Naive thymus-derived CD4-positive, alpha-beta T cell (primary cell): ENCODE measurements around the gene LGMN. TPM values are rescaled to one million over a fixed set of nuclear protein-coding genes. Genes with fewer than 3 reads are reported as not detected.

Experiments used
- ATAC-seq: fragments of 150-1000 bp; cut with Tn5 transposase; 2 replicates; pipeline ENCODE4 v1.10.0; 2021; ENCODE audit warnings: mild to moderate bottlenecking, moderate library complexity
- CTCF ChIA-PET: fragments of 350-600 bp; sonication (Branson Sonifier 250); formaldehyde crosslinking; loops from one replicate; lab custom pipeline; 2021; ENCODE audit warnings: antibody characterized with exemption; lab: Charles Lee
- POLR2A ChIA-PET: fragments of 350-600 bp; sonication (Branson Sonifier 250); formaldehyde crosslinking; loops from one replicate; lab custom pipeline; 2021; ENCODE audit warnings: antibody characterized with exemption, inconsistent platforms; lab: Charles Lee
- DNase-seq, 9 donors: peaks; one replicate each; pipeline versions ENCODE4 v3.0.0 to v3.0.0-alpha.2; 2020 to 2022; ENCODE audit warnings: mixed read lengths in 1 of 9
- H3K27ac ChIP-seq: one replicate; pipeline ENCODE4 v1.7.0; 2013; ENCODE audit warnings: mild to moderate bottlenecking, low read depth, low read length, moderate library complexity
- H3K27me3 ChIP-seq, 2 donors: one replicate each; pipeline ENCODE4 v1.7.0; 2013; ENCODE audit warnings: low read length in 2 of 2, mild to moderate bottlenecking in 2 of 2, moderate library complexity in 2 of 2; ENCODE audit not compliant: control insufficient read depth in 2 of 2, insufficient read depth in 2 of 2
- H3K36me3 ChIP-seq, 3 experiments: 1 replicate in 2 of 3; 2 replicates in 1 of 3; pipeline ENCODE4 v1.7.0; 2013; ENCODE audit warnings: low read length in 3 of 3, mild to moderate bottlenecking in 3 of 3, moderate library complexity in 1 of 3; ENCODE audit not compliant: insufficient read depth in 3 of 3, control insufficient read depth in 2 of 3
- H3K4me1 ChIP-seq, 2 donors: one replicate each; pipeline ENCODE4 v1.7.0; 2013; ENCODE audit warnings: low read length in 2 of 2, mild to moderate bottlenecking in 2 of 2, moderate library complexity in 1 of 2; ENCODE audit not compliant: control insufficient read depth in 2 of 2, insufficient read depth in 2 of 2
- H3K4me3 ChIP-seq: 2 replicates; pipeline ENCODE4 v1.7.0; 2013; ENCODE audit warnings: mild to moderate bottlenecking, low read length
- H3K9me3 ChIP-seq, 3 experiments: 1 replicate in 2 of 3; 2 replicates in 1 of 3; pipeline ENCODE4 v1.7.0; 2013; ENCODE audit warnings: low read length in 3 of 3; ENCODE audit not compliant: control insufficient read depth in 2 of 3
- H3K27ac Mint-ChIP-seq, 9 donors: one replicate each; pipeline ENCODE4 v1.8.0; 2020 to 2022; ENCODE audit warnings: mixed read lengths in 9 of 9, mild to moderate bottlenecking in 8 of 9, moderate library complexity in 5 of 9, inconsistent platforms in 2 of 9
- H3K27me3 Mint-ChIP-seq, 5 donors: one replicate each; pipeline ENCODE4 v1.8.0; 2021 to 2022; ENCODE audit warnings: mixed read lengths in 5 of 5, mild to moderate bottlenecking in 1 of 5
- H3K36me3 Mint-ChIP-seq, 5 donors: one replicate each; pipeline ENCODE4 v1.8.0; 2020 to 2022; ENCODE audit warnings: mixed read lengths in 5 of 5, mild to moderate bottlenecking in 3 of 5, inconsistent platforms in 1 of 5
- H3K4me1 Mint-ChIP-seq, 7 donors: one replicate each; pipeline ENCODE4 v1.8.0; 2020 to 2022; ENCODE audit warnings: mixed read lengths in 7 of 7, mild to moderate bottlenecking in 3 of 7, inconsistent platforms in 1 of 7
- H3K4me3 Mint-ChIP-seq, 10 donors: one replicate each; pipeline ENCODE4 v1.8.0; 2020 to 2022; ENCODE audit warnings: mild to moderate bottlenecking in 10 of 10, mixed read lengths in 10 of 10, moderate library complexity in 6 of 10, inconsistent platforms in 2 of 10
- H3K9me3 Mint-ChIP-seq, 11 donors: one replicate each; pipeline ENCODE4 v1.8.0; 2020 to 2022; ENCODE audit warnings: mixed read lengths in 11 of 11, mild to moderate bottlenecking in 4 of 11, inconsistent platforms in 1 of 11, moderate library complexity in 1 of 11
- intact Hi-C, 2 donors: fragments of 100-400 bp; cut with micrococcal nuclease; formaldehyde crosslinking; loops; one replicate each; pipeline ENCODE4 v1.15.1; 2023
- polyA plus RNA-seq, 2 donors: library from polyadenylated mRNA; unstranded; fragments of 300-500 nt; fragmentation: Illumina TruSeq; gene quantifications; one replicate each; pipeline ENCODE4 v1.2.3, GENCODE V29; 2021
- total RNA-seq, 6 experiments: library from RNA in 5 of 6; stranded (reverse) in 5 of 6; gene quantifications; 1 replicate in 5 of 6; 2 replicates in 1 of 6; pipeline ENCODE4 v1.2.3 and lab custom pipeline; 2021 to 2026

Gene LGMN
- total and polyA plus RNA-seq, 7 experiments from 2014 or later, result 8.7 to 28.7 (median 25.2) TPM

GRCh38 chr14:92675421-92675820, 73.0 kb downstream of the LGMN start:
- H3K4me3 ChIP-seq, result no peak overlapping the region
- no peak for DNase-seq
- H3K36me3 Mint-ChIP-seq, result peaks cover 0 to 75% (median 43%) of the 10 kb centered on the region in 5 donors
- peak overlapping the region; percentile 52 for H3K27ac ChIP-seq
- CTCF ChIA-PET, result interaction anchor here (0.6 to 1.9 kb wide), 4 partner anchors 62 to 1500 kb away, joined by 3 to 11 read pairs (median 4); no protein-coding TSS in a partner anchor
- H3K27me3 ChIP-seq, result no peaks in the 10 kb centered on the region
- H3K9me3 Mint-ChIP-seq, result peaks cover 0 to 5% (median 0%) of the 10 kb centered on the region in 11 donors
- no peak for ATAC-seq
- H3K27ac Mint-ChIP-seq, result peak overlapping the region in 7 of 9 donors; percentile 44 to 96 (median 84)
- peaks cover 36 to 71% (median 56%) of the 10 kb centered on the region in 7 donors for H3K4me1 Mint-ChIP-seq
- no peaks in the 10 kb centered on the region for H3K27me3 Mint-ChIP-seq
- peaks cover 0 to 90% (median 24%) of the 10 kb centered on the region in 3 experiments for H3K36me3 ChIP-seq
- POLR2A ChIA-PET, result interaction anchor here (0.8 to 1.6 kb wide), 4 partner anchors 21 to 63 kb away, joined by 3 to 5 read pairs (median 4); no protein-coding TSS in a partner anchor
- intact Hi-C loops, result no loop called here
- peaks cover 13 to 26% of the 10 kb centered on the region in 2 donors for H3K4me1 ChIP-seq
- H3K9me3 ChIP-seq, result no peaks in the 10 kb centered on the region
- peak overlapping the region in 5 of 10 donors; percentile 9 to 53 (median 26) for H3K4me3 Mint-ChIP-seq

GRCh38 chr14:92673601-92674150, 74.8 kb downstream of the LGMN start:
- DNase-seq (no peak), ATAC-seq (no peak)
- H3K4me3 ChIP-seq, result no peak overlapping the region
- CTCF ChIA-PET, result interaction anchor here (0.7 to 1.9 kb wide), 2 partner anchors 59 to 60 kb away, joined by 3 to 11 read pairs; no protein-coding TSS in a partner anchor
- peaks cover 51 to 87% (median 74%) of the 10 kb centered on the region in 7 donors for H3K4me1 Mint-ChIP-seq
- peaks cover 0 to 89% (median 16%) of the 10 kb centered on the region in 3 experiments for H3K36me3 ChIP-seq
- peaks cover 0 to 5% (median 0%) of the 10 kb centered on the region in 11 donors for H3K9me3 Mint-ChIP-seq
- POLR2A ChIA-PET, result interaction anchor here (1.5 to 2.8 kb wide), 2 partner anchors 17 to 59 kb away, joined by 5 to 10 read pairs; no protein-coding TSS in a partner anchor
- H3K27ac ChIP-seq, result peak overlapping the region; percentile 3
- peaks cover 0 to 63% (median 45%) of the 10 kb centered on the region in 5 donors for H3K36me3 Mint-ChIP-seq
- intact Hi-C loops, result no loop called here
- no peaks in the 10 kb centered on the region for H3K27me3 Mint-ChIP-seq
- H3K27me3 ChIP-seq, result no peaks in the 10 kb centered on the region
- peak overlapping the region in 1 of 10 donors; percentile 23 for H3K4me3 Mint-ChIP-seq
- peaks cover 13 to 34% of the 10 kb centered on the region in 2 donors for H3K4me1 ChIP-seq
- no peaks in the 10 kb centered on the region for H3K9me3 ChIP-seq
- peak overlapping the region in 8 of 9 donors; percentile 19 to 86 (median 58) for H3K27ac Mint-ChIP-seq

- H3K4me1 ChIP-seq, result peaks cover 0 to 37% of the 10 kb centered on the region in 2 donors
- Mint-ChIP-seq H3K27ac (peak overlapping the region in 8 of 9 donors; percentile 77 to 91 (median 84)), H3K9me3 (no peaks in the 10 kb centered on the region), H3K4me1 (peaks cover 51 to 92% (median 84%) of the 10 kb centered on the region in 7 donors), H3K27me3 (no peaks in the 10 kb centered on the region), H3K4me3 (peak overlapping the region in 1 of 10 donors; percentile 25), H3K36me3 (peaks cover 0 to 50% (median 37%) of the 10 kb centered on the region in 5 donors)
- intact Hi-C loops, result no loop called here
- no peaks in the 10 kb centered on the region for H3K27me3 ChIP-seq
- H3K36me3 ChIP-seq, result peaks cover 4 to 86% (median 18%) of the 10 kb centered on the region in 3 experiments
- peak overlapping the region; percentile 39 for H3K27ac ChIP-seq
- ATAC-seq (no peak), DNase-seq (no peak)
- ChIA-PET CTCF (interaction anchor here (0.5 to 1.6 kb wide), 5 partner anchors 11 to 120 kb away, joined by 3 to 10 read pairs (median 4); no protein-coding TSS in a partner anchor), POLR2A (interaction anchor here (0.6 to 3.3 kb wide), 7 partner anchors 9 to 62 kb away, joined by 3 to 15 read pairs (median 6); no protein-coding TSS in a partner anchor)
- no peaks in the 10 kb centered on the region for H3K9me3 ChIP-seq
- no peak overlapping the region for H3K4me3 ChIP-seq
Observed at GRCh38 chr14:92670643-92671366, 77.6 kb downstream of the LGMN start.

- peaks cover 0 to 52% (median 36%) of the 10 kb centered on the region in 5 donors for H3K36me3 Mint-ChIP-seq
Observed at GRCh38 chr14:92670160-92670559, 78.3 kb downstream of the LGMN start.

GRCh38 chr14:92668276-92668973, 80.0 kb downstream of the LGMN start:
- H3K27ac ChIP-seq, result peak overlapping the region; percentile 16

More at GRCh38 chr14:92670160-92670559, 78.3 kb downstream of the LGMN start:
- intact Hi-C loops, result no loop called here
- H3K27me3 Mint-ChIP-seq, result no peaks in the 10 kb centered on the region
- H3K36me3 ChIP-seq, result peaks cover 4 to 83% (median 19%) of the 10 kb centered on the region in 3 experiments
- peak overlapping the region; percentile 39 for H3K27ac ChIP-seq
- ATAC-seq (peak; percentile 29), DNase-seq (no peak)
- ChIA-PET CTCF (interaction anchor here (0.5 to 1.6 kb wide), 5 partner anchors 10 to 121 kb away, joined by 3 to 10 read pairs (median 4); no protein-coding TSS in a partner anchor), POLR2A (interaction anchor here (0.6 to 3.3 kb wide), 8 partner anchors 10 to 61 kb away, joined by 3 to 15 read pairs (median 4); no protein-coding TSS in a partner anchor)
- no peaks in the 10 kb centered on the region for H3K9me3 ChIP-seq
- peak overlapping the region; percentile 35 to 91 (median 81) for H3K27ac Mint-ChIP-seq
- peaks cover 0 to 37% of the 10 kb centered on the region in 2 donors for H3K4me1 ChIP-seq
- no peak overlapping the region for H3K4me3 ChIP-seq
- no peaks in the 10 kb centered on the region for H3K27me3 ChIP-seq
- H3K4me1 Mint-ChIP-seq, result peaks cover 51 to 93% (median 82%) of the 10 kb centered on the region in 7 donors
- H3K9me3 Mint-ChIP-seq, result no peaks in the 10 kb centered on the region
- H3K4me3 Mint-ChIP-seq, result peak overlapping the region in 3 of 10 donors; percentile 14 to 36 (median 29)

More at GRCh38 chr14:92668276-92668973, 80.0 kb downstream of the LGMN start:
- no peak overlapping the region for H3K4me3 ChIP-seq
- ATAC-seq (no peak), DNase-seq (no peak)
- intact Hi-C loops, result no loop called here
- H3K9me3 ChIP-seq, result no peaks in the 10 kb centered on the region
- Mint-ChIP-seq H3K27me3 (no peaks in the 10 kb centered on the region), H3K4me1 (peaks cover 52 to 95% (median 83%) of the 10 kb centered on the region in 7 donors), H3K9me3 (no peaks in the 10 kb centered on the region), H3K4me3 (peak overlapping the region in 2 of 10 donors; percentile 2 to 7), H3K27ac (peak overlapping the region in 8 of 9 donors; percentile 52 to 91 (median 76)), H3K36me3 (peaks cover 6 to 55% (median 47%) of the 10 kb centered on the region in 5 donors)
- H3K36me3 ChIP-seq, result peaks cover 4 to 89% (median 19%) of the 10 kb centered on the region in 3 experiments
- no peaks in the 10 kb centered on the region for H3K27me3 ChIP-seq
- peaks cover 0 to 45% of the 10 kb centered on the region in 2 donors for H3K4me1 ChIP-seq
- POLR2A ChIA-PET, result interaction anchor here (0.5 to 4.5 kb wide), 7 partner anchors 8 to 575 kb away, joined by 3 to 47 read pairs (median 3); no protein-coding TSS in a partner anchor
- CTCF ChIA-PET, result interaction anchor here (1.0 to 1.9 kb wide), 4 partner anchors 12 to 59 kb away, joined by 3 to 13 read pairs (median 4); no protein-coding TSS in a partner anchor
